Esophagus squamous epithelium (tissue), 4 donors: ENCODE measurements around the gene IFRD2.

Experiments
- POLR2A ChIP-seq, 4 donors: fragments of 450-650 bp; IDR thresholded peaks; one replicate each; pipeline ENCODE4 v1.6.1; 2017; ENCODE audit warnings: antibody characterized with exemption in 4 of 4, mild to moderate bottlenecking in 4 of 4, moderate library complexity in 3 of 4
- TF ChIP-seq, protein P1 (sequence below), 6 experiments: fragments of 450-650 bp in 4 of 6; fragments of 200-600 bp in 2 of 6; sonication (generic) in 2 of 6; IDR thresholded peaks; one replicate each; pipeline ENCODE4 v1.5.1; 2016 to 2019; ENCODE audit warnings: antibody characterized with exemption in 6 of 6, mild to moderate bottlenecking in 4 of 6, moderate library complexity in 4 of 6

DNA sequence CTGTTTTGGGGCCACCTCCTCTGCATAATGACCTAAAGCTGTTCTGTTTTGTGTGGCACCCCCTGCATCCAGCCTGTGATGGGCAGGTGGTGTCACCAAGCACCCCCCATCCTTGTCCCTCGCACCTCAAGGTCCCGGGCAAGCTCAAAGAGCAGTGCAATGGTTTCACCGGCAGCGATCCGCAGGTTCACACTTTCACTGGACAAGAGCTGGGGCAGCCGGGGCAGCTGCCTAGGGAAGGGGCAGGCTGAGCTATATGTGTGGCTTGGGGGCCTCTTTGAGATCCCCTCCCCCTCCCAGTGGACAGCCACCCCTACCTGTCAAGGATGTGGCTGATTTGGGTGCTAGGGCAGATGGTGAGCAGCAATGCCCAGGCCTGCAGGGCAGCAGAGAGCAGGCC is 3.1 kb downstream of the IFRD2 start:
- TF ChIP-seq POLR2A (IDR thresholded peaks at IDR 0.05): no peak
- TF ChIP-seq, protein P1, sequence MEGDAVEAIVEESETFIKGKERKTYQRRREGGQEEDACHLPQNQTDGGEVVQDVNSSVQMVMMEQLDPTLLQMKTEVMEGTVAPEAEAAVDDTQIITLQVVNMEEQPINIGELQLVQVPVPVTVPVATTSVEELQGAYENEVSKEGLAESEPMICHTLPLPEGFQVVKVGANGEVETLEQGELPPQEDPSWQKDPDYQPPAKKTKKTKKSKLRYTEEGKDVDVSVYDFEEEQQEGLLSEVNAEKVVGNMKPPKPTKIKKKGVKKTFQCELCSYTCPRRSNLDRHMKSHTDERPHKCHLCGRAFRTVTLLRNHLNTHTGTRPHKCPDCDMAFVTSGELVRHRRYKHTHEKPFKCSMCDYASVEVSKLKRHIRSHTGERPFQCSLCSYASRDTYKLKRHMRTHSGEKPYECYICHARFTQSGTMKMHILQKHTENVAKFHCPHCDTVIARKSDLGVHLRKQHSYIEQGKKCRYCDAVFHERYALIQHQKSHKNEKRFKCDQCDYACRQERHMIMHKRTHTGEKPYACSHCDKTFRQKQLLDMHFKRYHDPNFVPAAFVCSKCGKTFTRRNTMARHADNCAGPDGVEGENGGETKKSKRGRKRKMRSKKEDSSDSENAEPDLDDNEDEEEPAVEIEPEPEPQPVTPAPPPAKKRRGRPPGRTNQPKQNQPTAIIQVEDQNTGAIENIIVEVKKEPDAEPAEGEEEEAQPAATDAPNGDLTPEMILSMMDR (IDR thresholded peaks at IDR 0.05): no peak
